HepG2 (cell line): ENCODE results near the gene GOLGA8J. TPM values are rescaled to one million over a fixed set of nuclear protein-coding genes. Genes with fewer than 3 reads are reported as not detected.

Source experiments
- ATAC-seq: fragments of 200-7000 bp; cut with Tn5 transposase; 3 replicates; pipeline ENCODE4 v1.9.1; 2020; ENCODE audit warnings: mild to moderate bottlenecking, moderate library complexity
- BruUV-seq: library from RNA; stranded (reverse); fragments of 400-500 nt; replicated peaks from 2 replicates; lab custom pipeline; 2021; lab: Mats Ljungman, UMichigan
- CTCF ChIA-PET: fragments of 300-600 bp; formaldehyde crosslinking; extraction: SDS; loops from one replicate; lab custom pipeline; 2021; ENCODE audit warnings: low total read pairs, inconsistent platforms, low intra/inter-chr PET ratio; lab: Yijun Ruan, JAX
- POLR2A ChIA-PET: fragments of 350-600 bp; sonication (Branson Sonifier 250); formaldehyde crosslinking; loops from one replicate; lab custom pipeline; 2020; ENCODE audit warnings: antibody characterized with exemption, inconsistent platforms; lab: Yijun Ruan, JAX
- DNase-seq: peaks from one replicate; pipeline ENCODE4 v3.0.0-alpha.2; 2015; ENCODE audit warnings: low spot score
- FAIRE-seq: peaks from 3 replicates; lab custom pipeline; 2011; peaks lifted over from hg19 to GRCh38; lab: Jason Lieb, UNC
- H2AFZ ChIP-seq: one replicate; pipeline ENCODE4 v1.6.1; 2011; ENCODE audit warnings: low read length, inconsistent platforms
- H3K27ac ChIP-seq: fragments of 300-600 bp; 3 replicates; pipeline ENCODE4 v1.8.0; 2011; ENCODE audit warnings: mixed run types, mild to moderate bottlenecking, mixed read lengths, low read length, inconsistent platforms; ENCODE audit not compliant: insufficient read depth; ENCODE audit errors: extremely low read length
- H3K27me3 ChIP-seq, 2 experiments: fragments of 200-600 bp in 1 of 2; 2 replicates in 1 of 2; 3 replicates in 1 of 2; pipeline versions ENCODE4 v1.6.0 to v1.8.0; 2011; ENCODE audit warnings: low read length in 2 of 2, mild to moderate bottlenecking in 2 of 2, moderate library complexity in 2 of 2, inconsistent platforms in 1 of 2; ENCODE audit not compliant: insufficient read depth in 2 of 2, control insufficient read depth in 1 of 2
- H3K36me3 ChIP-seq, 2 experiments: fragments of 200-600 bp in 1 of 2; replicated peaks in 1 of 2; 2 replicates in 1 of 2; 3 replicates in 1 of 2; pipeline versions ENCODE4 v1.5.1 to v1.8.0; 2011; ENCODE audit warnings: low read length in 2 of 2, inconsistent platforms in 1 of 2; ENCODE audit not compliant: insufficient read depth in 2 of 2, control insufficient read depth in 1 of 2
- H3K4me1 ChIP-seq: 2 replicates; pipeline ENCODE4 v1.5.1; 2012; ENCODE audit warnings: low read length, inconsistent platforms; ENCODE audit not compliant: insufficient read depth
- H3K4me2 ChIP-seq: 2 replicates; pipeline ENCODE4 v1.6.0; 2011; ENCODE audit warnings: low read depth, low read length, inconsistent platforms
- H3K4me3 ChIP-seq, 3 experiments: fragments of 200-600 bp in 1 of 3; sonication (generic), shearing (Covaris generic) in 1 of 3; replicated peaks in 1 of 3; 2 replicates each; pipeline ENCODE4 v1.5.1; 2011 to 2016; ENCODE audit warnings: low read length in 3 of 3, inconsistent platforms in 2 of 3, low read depth in 2 of 3, mild to moderate bottlenecking in 2 of 3, control low read depth in 1 of 3, mixed read lengths in 1 of 3; ENCODE audit not compliant: insufficient read depth in 1 of 3
- H3K79me2 ChIP-seq: one replicate; pipeline ENCODE4 v1.6.1; 2011; ENCODE audit warnings: low read length, inconsistent platforms; ENCODE audit not compliant: insufficient read depth
- H3K9ac ChIP-seq: 2 replicates; pipeline ENCODE4 v1.6.0; 2011; ENCODE audit warnings: mild to moderate bottlenecking, low read depth, low read length, inconsistent platforms; ENCODE audit not compliant: insufficient read depth
- H3K9me3 ChIP-seq: 2 replicates; pipeline ENCODE4 v1.5.1; 2012; ENCODE audit warnings: mild to moderate bottlenecking, low read length
- H4K20me1 ChIP-seq: 2 replicates; pipeline ENCODE4 v1.6.0; 2011; ENCODE audit warnings: inconsistent platforms, mild to moderate bottlenecking, low read length, moderate library complexity; ENCODE audit not compliant: insufficient read depth
- GTF3A ChIP-seq: sonication (generic); formaldehyde crosslinking; conservative IDR thresholded peaks from 2 replicates; pipeline ENCODE4 v1.4.0; 2020; ENCODE audit warnings: mild to moderate bottlenecking, missing genetic modification reagents
- KAT8 ChIP-seq: IDR thresholded peaks from 2 replicates; pipeline ENCODE4 v1.6.1; 2016; ENCODE audit warnings: missing genetic modification reagents, missing compliant biosample characterization
- MAX ChIP-seq: IDR thresholded peaks from 2 replicates; pipeline ENCODE4 v1.6.1; 2012; ENCODE audit warnings: inconsistent platforms
- NR3C1 ChIP-seq: sonication (generic); formaldehyde crosslinking; IDR thresholded peaks from 2 replicates; pipeline ENCODE4 v1.4.0; 2020; ENCODE audit warnings: missing genetic modification reagents
- PRPF4 ChIP-seq: fragments of 200-400 bp; formaldehyde crosslinking; IDR thresholded peaks from 2 replicates; pipeline ENCODE4 v1.6.1; 2016; ENCODE audit warnings: low read length, low read depth; ENCODE audit not compliant: poor library complexity, severe bottlenecking
- RXRB ChIP-seq: IDR thresholded peaks from 2 replicates; pipeline ENCODE4 v1.6.1; 2016; ENCODE audit warnings: borderline replicate concordance, missing genetic modification reagents, missing compliant biosample characterization
- THAP11 ChIP-seq: IDR thresholded peaks from 2 replicates; pipeline ENCODE4 v1.6.1; 2016; ENCODE audit warnings: missing biosample characterization, missing genetic modification reagents
- ZNF362 ChIP-seq: sonication (generic); formaldehyde crosslinking; IDR thresholded peaks from 2 replicates; pipeline ENCODE4 v1.4.0; 2020; ENCODE audit warnings: missing genetic modification reagents, mild to moderate bottlenecking, borderline replicate concordance
- ZNF567 ChIP-seq: sonication (generic); formaldehyde crosslinking; IDR thresholded peaks from 2 replicates; pipeline ENCODE4 v1.8.1; 2023; ENCODE audit warnings: mild to moderate bottlenecking, missing genetic modification reagents, borderline replicate concordance
- ZNF747 ChIP-seq: sonication (generic); formaldehyde crosslinking; IDR thresholded peaks from 2 replicates; pipeline ENCODE4 v1.8.1; 2023; ENCODE audit warnings: missing genetic modification reagents, mild to moderate bottlenecking, borderline replicate concordance
- ZNF749 ChIP-seq: sonication (generic); formaldehyde crosslinking; IDR thresholded peaks from 2 replicates; pipeline ENCODE4 v1.8.0; 2022; ENCODE audit warnings: mild to moderate bottlenecking, missing genetic modification reagents, moderate library complexity, borderline replicate concordance
- WGBS: methylation state at CpG from one replicate; pipeline ENCODE4 v1.1.6; 2017; ENCODE audit warnings: low lambda C conversion rate; 5-methylcytosine and 5-hydroxymethylcytosine counted together
- in situ Hi-C: cut with HindIII; loops from 2 replicates; pipeline ENCODE4 v1.10.0; 2017; ENCODE audit warnings: low pct_unique_long_range_greater_than_20kb; ENCODE audit not compliant: extremely low pct_ligation_motif_present
- intact Hi-C: fragments of 100-400 bp; cut with micrococcal nuclease; formaldehyde crosslinking; loops from one replicate; pipeline ENCODE4 v1.10.0; 2022; ENCODE audit not compliant: unreplicated experiment
- polyA plus RNA-seq, 8 experiments: library from polyadenylated mRNA; depleted of rRNA in 3 of 8; stranded (reverse) in 7 of 8; unstranded in 1 of 8; fragments of >200 nt; fragmentation: Illumina TruSeq in 4 of 8; extraction: Trizol in 4 of 8; gene quantifications; 2 replicates each; pipeline versions ENCODE4 v1.2.1 to v1.2.3, GENCODE V29; 2011 to 2016; ENCODE audit warnings: low read depth in 4 of 8, missing spikeins in 1 of 8, mixed read lengths in 1 of 8; ENCODE audit not compliant: insufficient read depth in 1 of 8
- total RNA-seq, 5 experiments: library from RNA; depleted of rRNA; stranded (reverse); fragments of >200 nt; fragmentation: Illumina TruSeq; extraction: Trizol; gene quantifications; 2 replicates each; pipeline ENCODE4 v1.2.3, GENCODE V29; 2016; ENCODE audit warnings: low read depth in 1 of 5

Gene GOLGA8J
- total and polyA plus RNA-seq, 2 of the 13 experiments (the other 11 are each of a cell fraction or from before 2014, with no cell fraction given), result 0.05 TPM; not detected in 1

- no peak overlapping the region for H3K9ac ChIP-seq
- BruUV-seq, result no TSS peak
- no peak overlapping the region for H3K4me3 ChIP-seq
- no peaks in the 10 kb centered on the region for H4K20me1 ChIP-seq
- no peak overlapping the region for H3K27ac ChIP-seq
- ATAC-seq (no peak), DNase-seq (no peak), FAIRE-seq (no peak)
- peaks cover 0 to 3% of the 10 kb centered on the region in 2 experiments; a peak in 1 of 5 replicates for H3K27me3 ChIP-seq
- ChIA-PET POLR2A (no interaction called here), CTCF (no interaction called here)
- intact Hi-C loops (no loop called here), in situ Hi-C loops (loop anchor here (25.0 kb wide), 1 partner anchor 406 kb away; no protein-coding TSS in a partner anchor)
- no peak overlapping the region for H2AFZ ChIP-seq
- H3K4me1 ChIP-seq, result no peaks in the 10 kb centered on the region
- H3K79me2 ChIP-seq, result no peaks in the 10 kb centered on the region
- no peak overlapping the region for H3K4me2 ChIP-seq
- TF ChIP-seq ZNF749 (CRISPR knock-in tag) (no peak), MAX (no peak), ZNF747 (CRISPR knock-in tag) (no peak), GTF3A (CRISPR knock-in tag) (no peak), PRPF4 (no peak), THAP11 (no peak), KAT8 (no peak), ZNF567 (CRISPR knock-in tag) (no peak), ZNF362 (CRISPR knock-in tag) (no peak), RXRB (CRISPR knock-in tag) (no peak), NR3C1 (no peak)
- no peaks in the 10 kb centered on the region for H3K36me3 ChIP-seq
- H3K9me3 ChIP-seq, result no peaks in the 10 kb centered on the region
- WGBS, result 13% methylated on average over 7 of the region's 7 CpGs
Observed at GRCh38 chr15:30068326-30068725, 14.4 kb upstream of the GOLGA8J start.
